Renal cortical epithelial cell (primary cell): Measurements from ENCODE around the gene PPM1E. TPM values are rescaled to one million over a fixed set of nuclear protein-coding genes. Genes with fewer than 3 reads are reported as not detected.

ENCODE experiments used
- total RNA-seq: library from RNA; depleted of rRNA; stranded (reverse); fragments of >200 nt; gene quantifications from 2 replicates; pipeline ENCODE4 v1.2.3, GENCODE V29; 2014

PPM1E gene
- total RNA-seq, 1 donor from 2014 or later = 0.89 TPM

Other genes with a start within 250 kb of the PPM1E start
- gene MTMR4, start 241.2 kb upstream of the PPM1E start, total RNA-seq = 41.7 and 46.1 TPM in 2 replicates
- gene TEX14, start 63.8 kb upstream of the PPM1E start, total RNA-seq = not detected in 2 replicates
- 31.1 and 33.6 TPM in 2 replicates for gene RAD51C, start 63.3 kb upstream of the PPM1E start, total RNA-seq